DND-41 (cell line): Measurements from ENCODE around the gene CREBBP.

Experiments
- ATAC-seq: fragments of 200-7000 bp; cut with Tn5 transposase; 3 replicates; pipeline ENCODE4 v1.9.1; 2021; ENCODE audit warnings: low read depth; ENCODE audit not compliant: insufficient read depth
- DNase-seq: peaks from one replicate; pipeline ENCODE4 v3.0.0-alpha.2; 2020
- H2AFZ ChIP-seq: 2 replicates; pipeline ENCODE4 v1.6.0; 2012; ENCODE audit warnings: low read depth, low read length
- H3K27ac ChIP-seq: 2 replicates; pipeline ENCODE4 v1.5.1; 2012; ENCODE audit warnings: low read length, inconsistent platforms
- H3K27me3 ChIP-seq: fragments of 200-600 bp; sonication (generic); 2 replicates; pipeline ENCODE4 v1.6.0; 2012; ENCODE audit warnings: low read length, mild to moderate bottlenecking, inconsistent platforms; ENCODE audit not compliant: insufficient read depth, poor library complexity
- H3K36me3 ChIP-seq: 2 replicates; pipeline ENCODE4 v1.5.1; 2012; ENCODE audit warnings: low read length, inconsistent platforms; ENCODE audit not compliant: insufficient read depth
- H3K4me1 ChIP-seq: 2 replicates; pipeline ENCODE4 v1.5.1; 2012; ENCODE audit warnings: mild to moderate bottlenecking, low read length; ENCODE audit not compliant: insufficient read depth
- H3K4me2 ChIP-seq: 2 replicates; pipeline ENCODE4 v1.6.0; 2012; ENCODE audit warnings: mild to moderate bottlenecking, moderate library complexity, low read length, inconsistent platforms; ENCODE audit not compliant: insufficient read depth
- H3K4me3 ChIP-seq, 2 experiments: fragments of 200-600 bp in 1 of 2; shearing (Covaris generic) in 1 of 2; 2 replicates each; pipeline ENCODE4 v1.5.1; 2012 to 2016; ENCODE audit warnings: inconsistent platforms in 2 of 2, low read length in 2 of 2, mild to moderate bottlenecking in 2 of 2, low read depth in 1 of 2, moderate library complexity in 1 of 2
- H3K79me2 ChIP-seq: 2 replicates; pipeline ENCODE4 v1.6.0; 2012; ENCODE audit warnings: low read length, inconsistent platforms; ENCODE audit not compliant: insufficient read depth
- H3K9ac ChIP-seq: 2 replicates; pipeline ENCODE4 v1.6.0; 2012; ENCODE audit warnings: low read depth, mild to moderate bottlenecking, inconsistent platforms, low read length, moderate library complexity
- H3K9me3 ChIP-seq: 2 replicates; pipeline ENCODE4 v1.5.1; 2012; ENCODE audit warnings: low read length, moderate library complexity, mild to moderate bottlenecking, inconsistent platforms; ENCODE audit not compliant: insufficient read depth, severe bottlenecking
- H4K20me1 ChIP-seq: 2 replicates; pipeline ENCODE4 v1.6.0; 2012; ENCODE audit warnings: low read length; ENCODE audit not compliant: insufficient read depth
- CTCF ChIP-seq: IDR thresholded peaks from 2 replicates; pipeline ENCODE4 v1.5.1; 2012; ENCODE audit warnings: borderline replicate concordance, low read length, moderate library complexity, mild to moderate bottlenecking; ENCODE audit not compliant: poor library complexity, severe bottlenecking; ENCODE audit errors: extremely low read depth
- EZH2 ChIP-seq: IDR thresholded peaks from 3 replicates; pipeline ENCODE4 v1.6.1; 2012; ENCODE audit warnings: borderline replicate concordance, low read depth, mild to moderate bottlenecking, moderate library complexity, low read length, inconsistent platforms; ENCODE audit not compliant: severe bottlenecking

Gene CREBBP

GRCh38 chr16:3824121-3824795, 56.3 kb downstream of the CREBBP start:
- H3K9ac ChIP-seq: no peak overlapping the region
- no peaks in the 10 kb centered on the region for H3K36me3 ChIP-seq
- DNase-seq (no peak), ATAC-seq (no peak)
- peaks cover 100% of the 10 kb centered on the region for H3K79me2 ChIP-seq
- H3K27me3 ChIP-seq: no peaks in the 10 kb centered on the region
- peaks cover 28% of the 10 kb centered on the region for H3K4me1 ChIP-seq
- no peak overlapping the region for H2AFZ ChIP-seq
- H3K4me3 ChIP-seq: no peak overlapping the region
- H3K9me3 ChIP-seq: no peaks in the 10 kb centered on the region
- no peak overlapping the region for H3K27ac ChIP-seq
- peaks cover 95% of the 10 kb centered on the region for H4K20me1 ChIP-seq
- no peak overlapping the region for H3K4me2 ChIP-seq
- TF ChIP-seq CTCF: no peak
- no peak for TF ChIP-seq EZH2

GRCh38 chr16:3823427-3823826, 57.1 kb downstream of the CREBBP start:
- Histone ChIP-seq H3K27me3 (no peaks in the 10 kb centered on the region), H3K36me3 (no peaks in the 10 kb centered on the region), H3K9me3 (no peaks in the 10 kb centered on the region), H3K27ac (no peak overlapping the region), H4K20me1 (peaks cover 96% of the 10 kb centered on the region), H3K4me2 (no peak overlapping the region), H3K4me1 (peaks cover 33% of the 10 kb centered on the region), H3K4me3 (no peak overlapping the region), H3K9ac (no peak overlapping the region), H3K79me2 (peaks cover 100% of the 10 kb centered on the region), H2AFZ (no peak overlapping the region)
- DNase-seq (no peak), ATAC-seq (no peak)
- no peak for TF ChIP-seq EZH2
- no peak for TF ChIP-seq CTCF

GRCh38 chr16:3822366-3823045, 58.0 kb downstream of the CREBBP start:
- peaks cover 100% of the 10 kb centered on the region for H3K79me2 ChIP-seq
- no peak overlapping the region for H3K27ac ChIP-seq
- H4K20me1 ChIP-seq: peaks cover 95% of the 10 kb centered on the region
- no peak overlapping the region for H3K4me3 ChIP-seq
- TF ChIP-seq EZH2 (no peak), CTCF (no peak)
- H3K4me2 ChIP-seq: no peak overlapping the region
- H3K4me1 ChIP-seq: peaks cover 33% of the 10 kb centered on the region
- no peak for DNase-seq
- no peaks in the 10 kb centered on the region for H3K36me3 ChIP-seq
- H3K9me3 ChIP-seq: no peaks in the 10 kb centered on the region
- H3K9ac ChIP-seq: no peak overlapping the region
- ATAC-seq: no peak
- no peak overlapping the region for H2AFZ ChIP-seq
- H3K27me3 ChIP-seq: no peaks in the 10 kb centered on the region
